Activated CD8-positive, alpha-beta memory T cell treated with anti-CD3 and anti-CD28 coated beads, Interleukin-2, amount 50 U/mL, for 1 hour (primary cell): ENCODE data around the gene GFM2.
"Not testable (repeated sequence)": the region's sequence is repeated elsewhere in the genome, so short reads cannot be mapped to it uniquely, and the experiment has no call there.

Experiments used
- DNase-seq: peaks from one replicate; pipeline ENCODE4 v3.0.0-alpha.2; 2020; ENCODE audit errors: extremely low read depth

GFM2 gene

GRCh38 chr5:74766849-74767578 is at the start of gene GFM2, which contains the start of gene NSA2:
TSS of gene GFM2 (minus strand) at chr5:74767117. CDS start at chr5:74763742, 3,375 bp downstream.
TSS of gene NSA2 (plus strand) at chr5:74767249. CDS start at chr5:74767361, 112 bp downstream.
- peak; percentile 79 for DNase-seq

- no peak for DNase-seq
Observed at GRCh38 chr5:74810915-74811314, 44.0 kb upstream of the GFM2 start.

- no peak for DNase-seq
Observed at GRCh38 chr5:74801941-74802340, 35.0 kb upstream of the GFM2 start.

GRCh38 chr5:74801197-74801596 is 34.3 kb upstream of the GFM2 start:
- no peak for DNase-seq

GRCh38 chr5:74798977-74799911 is 32.3 kb upstream of the GFM2 start:
- DNase-seq = no peak

- not testable (repeated sequence) for DNase-seq
Observed at GRCh38 chr5:74791669-74792068, 24.8 kb upstream of the GFM2 start.

GRCh38 chr5:74787424-74787823 is 20.5 kb upstream of the GFM2 start:
- DNase-seq = no peak

GRCh38 chr5:74786851-74787250 is 19.9 kb upstream of the GFM2 start:
- DNase-seq = no peak

- no peak for DNase-seq
Observed at GRCh38 chr5:74778609-74779008, 11.7 kb upstream of the GFM2 start.

- no peak for DNase-seq
Observed at GRCh38 chr5:74772359-74772758, 5.4 kb upstream of the GFM2 start.

GRCh38 chr5:74767579-74767913 is 629 bp upstream of the GFM2 start:
- no peak for DNase-seq

GRCh38 chr5:74766418-74766848 is 484 bp downstream of the GFM2 start:
- no peak for DNase-seq

- no peak for DNase-seq
Observed at GRCh38 chr5:74765929-74766328, 988 bp downstream of the GFM2 start.

GRCh38 chr5:74765201-74765600 is 1.7 kb downstream of the GFM2 start:
- no peak for DNase-seq

GRCh38 chr5:74763504-74763903 is 3.4 kb downstream of the GFM2 start:
- DNase-seq = no peak

GRCh38 chr5:74762599-74762998 is 4.3 kb downstream of the GFM2 start:
- DNase-seq = no peak

GRCh38 chr5:74761241-74761640 is 5.7 kb downstream of the GFM2 start:
- no peak for DNase-seq

GRCh38 chr5:74748742-74749141 is 18.2 kb downstream of the GFM2 start:
- DNase-seq = not testable (repeated sequence)

GRCh38 chr5:74738406-74738805 is 28.5 kb downstream of the GFM2 start:
- no peak for DNase-seq

- no peak for DNase-seq
Observed at GRCh38 chr5:74736759-74737158, 30.2 kb downstream of the GFM2 start.

- no peak for DNase-seq
Observed at GRCh38 chr5:74725331-74725730, 41.6 kb downstream of the GFM2 start.

- DNase-seq = no peak
Observed at GRCh38 chr5:74722271-74722670, 44.6 kb downstream of the GFM2 start.

GRCh38 chr5:74717596-74717995 is 49.3 kb downstream of the GFM2 start:
- DNase-seq = no peak
